GM13977 (cell line): ENCODE results near the gene GSKIP.

Source experiments
- DNase-seq: peaks from one replicate; pipeline ENCODE4 v3.0.0; 2012; ENCODE audit warnings: low spot score
- in situ Hi-C: fragments of 300-500 bp; cut with MboI; formaldehyde crosslinking; loops from one replicate; pipeline ENCODE4 v1.12.0; 2022; ENCODE audit warnings: low sequenced_read_pairs, low pct_unique_long_range_greater_than_20kb, mixed read lengths, inconsistent platforms; ENCODE audit not compliant: unreplicated experiment
- TF ChIP-seq, protein P1 (sequence below): IDR thresholded peaks from 2 replicates; pipeline ENCODE4 v1.5.1; 2012; ENCODE audit warnings: mild to moderate bottlenecking, control low read depth; ENCODE audit not compliant: insufficient read depth; ENCODE audit errors: extremely low read depth, missing control alignments

Gene GSKIP

GRCh38 chr14:96421236-96421635 is 57.9 kb downstream of the GSKIP start:
- TF ChIP-seq, protein P1, sequence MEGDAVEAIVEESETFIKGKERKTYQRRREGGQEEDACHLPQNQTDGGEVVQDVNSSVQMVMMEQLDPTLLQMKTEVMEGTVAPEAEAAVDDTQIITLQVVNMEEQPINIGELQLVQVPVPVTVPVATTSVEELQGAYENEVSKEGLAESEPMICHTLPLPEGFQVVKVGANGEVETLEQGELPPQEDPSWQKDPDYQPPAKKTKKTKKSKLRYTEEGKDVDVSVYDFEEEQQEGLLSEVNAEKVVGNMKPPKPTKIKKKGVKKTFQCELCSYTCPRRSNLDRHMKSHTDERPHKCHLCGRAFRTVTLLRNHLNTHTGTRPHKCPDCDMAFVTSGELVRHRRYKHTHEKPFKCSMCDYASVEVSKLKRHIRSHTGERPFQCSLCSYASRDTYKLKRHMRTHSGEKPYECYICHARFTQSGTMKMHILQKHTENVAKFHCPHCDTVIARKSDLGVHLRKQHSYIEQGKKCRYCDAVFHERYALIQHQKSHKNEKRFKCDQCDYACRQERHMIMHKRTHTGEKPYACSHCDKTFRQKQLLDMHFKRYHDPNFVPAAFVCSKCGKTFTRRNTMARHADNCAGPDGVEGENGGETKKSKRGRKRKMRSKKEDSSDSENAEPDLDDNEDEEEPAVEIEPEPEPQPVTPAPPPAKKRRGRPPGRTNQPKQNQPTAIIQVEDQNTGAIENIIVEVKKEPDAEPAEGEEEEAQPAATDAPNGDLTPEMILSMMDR = no peak
- in situ Hi-C loops = loop anchor here (10.0 kb wide), 1 partner anchor 126 kb away; no protein-coding TSS in a partner anchor

GRCh38 chr14:96422992-96423391 is 59.7 kb downstream of the GSKIP start:
- TF ChIP-seq, protein P1 = no peak
- DNase-seq = no peak
- in situ Hi-C loops = loop anchor here (10.0 kb wide), 1 partner anchor 128 kb away; no protein-coding TSS in a partner anchor

More at GRCh38 chr14:96421236-96421635, 57.9 kb downstream of the GSKIP start:
- DNase-seq = no peak

GRCh38 chr14:96423446-96424108 is 60.3 kb downstream of the GSKIP start:
- in situ Hi-C loops = loop anchor here (10.0 kb wide), 1 partner anchor 129 kb away; no protein-coding TSS in a partner anchor
- DNase-seq = no peak
- TF ChIP-seq, protein P1 = no peak

- TF ChIP-seq, protein P1 = peak; percentile 65
- in situ Hi-C loops = loop anchor here (10.0 kb wide), 1 partner anchor 130 kb away; no protein-coding TSS in a partner anchor
- DNase-seq = peak; percentile 77
These were observed 61.0 kb downstream of the GSKIP start for GRCh38 chr14:96424109-96424989.

DNA sequence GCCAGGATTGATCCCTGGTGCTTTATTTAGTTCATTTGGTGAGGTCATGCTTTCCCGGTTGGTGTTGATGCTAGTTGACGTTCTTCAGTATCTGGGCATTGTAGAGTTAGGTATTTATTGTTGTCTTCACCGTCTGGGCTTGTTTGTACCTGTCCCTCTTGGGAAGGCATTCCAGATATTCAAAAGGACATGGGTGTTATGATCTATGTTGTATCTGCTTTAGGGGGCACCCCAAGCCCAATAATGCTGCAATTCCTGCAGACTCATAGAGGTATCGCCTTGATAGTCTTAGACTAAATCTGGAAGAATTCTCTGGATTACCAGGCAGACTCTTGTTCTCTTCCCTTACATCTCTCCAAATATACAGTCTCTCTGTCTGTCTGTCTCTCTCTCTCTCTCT is 70.7 kb downstream of the GSKIP start:
- TF ChIP-seq, protein P1 = no peak
- no peak for DNase-seq
- in situ Hi-C loops = no loop called here
